ENCODE measurements around the gene PRC1.

The PRC1 gene

DNA sequence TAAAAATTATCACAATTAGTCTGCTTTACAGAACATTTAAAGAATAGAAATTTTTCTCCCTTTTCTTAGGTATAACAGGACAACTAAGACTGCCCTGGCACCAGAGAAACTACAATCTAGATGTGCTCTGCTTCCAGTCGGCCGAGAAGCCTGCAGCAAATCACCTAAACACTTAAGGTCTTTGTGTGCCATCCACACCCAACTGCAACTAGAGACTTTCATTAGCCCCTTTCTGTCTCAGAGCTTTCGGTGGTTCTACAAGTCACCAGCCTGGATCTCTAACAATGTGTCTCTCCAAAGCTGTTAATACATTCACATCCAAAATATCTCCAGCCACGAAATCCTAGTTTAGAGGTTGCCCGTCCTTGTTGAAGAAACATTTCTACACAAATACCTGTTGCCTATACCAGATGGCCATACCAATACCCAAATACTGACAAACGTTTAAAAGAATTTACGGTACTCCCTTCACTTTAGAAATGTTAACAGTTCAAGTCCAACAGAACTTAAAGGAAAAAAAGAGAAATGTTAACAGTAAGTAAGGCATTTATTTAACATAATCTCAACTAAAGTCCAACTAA is 6.7 kb downstream of the PRC1 start:
- H3K9me2 ChIP-seq (replicated peaks; ENCODE audit: control insufficient read depth, low read length), result no peaks in the 10 kb centered on the region
- H3K27ac ChIP-seq (ENCODE audit: low read depth, low read length), result no peak overlapping the region
- no peaks in the 10 kb centered on the region for H3F3A ChIP-seq (ENCODE audit: control insufficient read depth, insufficient read depth)
- TF ChIP-seq CTCF (IDR thresholded peaks at IDR 0.05; ENCODE audit: low read depth, low read length, poor library complexity, severe bottlenecking) (no peak), EZH2phosphoT487 (IDR thresholded peaks at IDR 0.05; ENCODE audit: borderline replicate concordance, low read length) (no peak)
- peaks cover 59% of the 10 kb centered on the region for H3K4me1 ChIP-seq (ENCODE audit: control insufficient read depth, low read length)
- H3K4me2 ChIP-seq (ENCODE audit: low read length), result peak overlapping the region; percentile 74
- H3K9me3 ChIP-seq (ENCODE audit: control insufficient read depth, insufficient read depth, low read length), result no peaks in the 10 kb centered on the region
- H3K36me3 ChIP-seq (ENCODE audit: control insufficient read depth, low read length), result peaks cover 61% of the 10 kb centered on the region
- H3K79me2 ChIP-seq (ENCODE audit: control insufficient read depth, low read length), result peaks cover 99% of the 10 kb centered on the region
- H4K20me1 ChIP-seq (ENCODE audit: control insufficient read depth, insufficient read depth, low read depth, low read length), result peaks cover 18% of the 10 kb centered on the region
- H3K4me3 ChIP-seq (ENCODE audit: low read length), result peak overlapping the region; percentile 59
- H3K27me3 ChIP-seq (ENCODE audit: control insufficient read depth, low read length), result no peaks in the 10 kb centered on the region

DNA sequence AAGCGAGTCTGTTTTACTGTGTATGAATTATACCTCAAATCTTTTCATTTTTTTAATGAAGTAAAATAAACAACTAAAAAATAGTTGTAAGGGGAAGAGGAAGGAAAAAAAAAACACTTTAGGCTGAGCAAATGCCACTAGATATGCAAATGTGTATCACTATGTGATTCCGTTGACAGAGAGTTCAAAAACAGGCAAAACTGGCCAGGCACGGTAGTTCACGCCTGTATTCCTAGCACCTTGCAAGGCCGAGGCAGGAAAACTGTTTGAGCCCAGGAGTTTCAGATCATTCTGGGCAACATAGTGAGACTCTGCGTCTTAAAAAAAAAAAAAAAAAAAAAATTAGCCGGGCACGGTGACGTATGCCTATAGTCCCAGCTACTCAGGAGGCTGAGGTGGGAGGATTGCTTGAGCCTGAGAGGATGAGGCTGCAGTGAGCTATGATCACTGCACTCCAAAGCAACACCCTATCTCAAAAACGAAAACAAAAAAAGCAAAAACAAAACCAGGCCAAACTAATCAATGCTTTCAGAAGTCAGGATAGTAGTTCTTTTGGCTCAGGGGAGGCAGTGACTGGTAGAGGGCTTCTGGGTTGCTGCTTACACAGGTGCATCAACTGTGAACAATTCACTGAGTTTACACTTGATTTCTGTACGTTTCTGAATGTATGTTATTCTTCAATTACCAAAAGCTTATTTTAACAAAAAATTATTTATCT is 7.4 kb downstream of the PRC1 start:
- Histone ChIP-seq H4K20me1 (ENCODE audit: control insufficient read depth, insufficient read depth, low read depth, low read length) (peaks cover 18% of the 10 kb centered on the region), H3F3A (ENCODE audit: control insufficient read depth, insufficient read depth) (no peaks in the 10 kb centered on the region), H3K9me2 (replicated peaks; ENCODE audit: control insufficient read depth, low read length) (no peaks in the 10 kb centered on the region), H3K27me3 (ENCODE audit: control insufficient read depth, low read length) (no peaks in the 10 kb centered on the region), H3K36me3 (ENCODE audit: control insufficient read depth, low read length) (peaks cover 64% of the 10 kb centered on the region), H3K4me2 (ENCODE audit: low read length) (peak overlapping the region; percentile 74), H3K79me2 (ENCODE audit: control insufficient read depth, low read length) (peaks cover 97% of the 10 kb centered on the region), H3K4me3 (ENCODE audit: low read length) (peak overlapping the region; percentile 34; the same call in 1 of the 2 replicates), H3K4me1 (ENCODE audit: control insufficient read depth, low read length) (peaks cover 54% of the 10 kb centered on the region), H3K9me3 (ENCODE audit: control insufficient read depth, insufficient read depth, low read length) (no peaks in the 10 kb centered on the region), H3K27ac (ENCODE audit: low read depth, low read length) (no peak overlapping the region)
- no peak for TF ChIP-seq CTCF (IDR thresholded peaks at IDR 0.05; ENCODE audit: low read depth, low read length, poor library complexity, severe bottlenecking)
- TF ChIP-seq EZH2phosphoT487 (IDR thresholded peaks at IDR 0.05; ENCODE audit: borderline replicate concordance, low read length), result no peak

GRCh38 chr15:90982135-90982534 is 12.2 kb downstream of the PRC1 start:
- H3K27ac ChIP-seq (ENCODE audit: low read depth, low read length), result no peak overlapping the region
- TF ChIP-seq CTCF (IDR thresholded peaks at IDR 0.05; ENCODE audit: low read depth, low read length, poor library complexity, severe bottlenecking) (no peak), EZH2phosphoT487 (IDR thresholded peaks at IDR 0.05; ENCODE audit: borderline replicate concordance, low read length) (no peak)
- H3K4me2 ChIP-seq (ENCODE audit: low read length), result no peak overlapping the region
- H3K36me3 ChIP-seq (ENCODE audit: control insufficient read depth, low read length), result peaks cover 89% of the 10 kb centered on the region
- no peak overlapping the region for H3K4me3 ChIP-seq (ENCODE audit: low read length)
- H3K4me1 ChIP-seq (ENCODE audit: control insufficient read depth, low read length), result peaks cover 10% of the 10 kb centered on the region
- H3F3A ChIP-seq (ENCODE audit: control insufficient read depth, insufficient read depth), result no peaks in the 10 kb centered on the region
- peaks cover 57% of the 10 kb centered on the region for H3K79me2 ChIP-seq (ENCODE audit: control insufficient read depth, low read length)
- H4K20me1 ChIP-seq (ENCODE audit: control insufficient read depth, insufficient read depth, low read depth, low read length), result 0 out of 2 replicates have a peak, but pooled peaks cover 4% of the 10 kb centered on the region
- no peaks in the 10 kb centered on the region for H3K27me3 ChIP-seq (ENCODE audit: control insufficient read depth, low read length)
- no peaks in the 10 kb centered on the region for H3K9me2 ChIP-seq (replicated peaks; ENCODE audit: control insufficient read depth, low read length)
- no peaks in the 10 kb centered on the region for H3K9me3 ChIP-seq (ENCODE audit: control insufficient read depth, insufficient read depth, low read length)
